ENCODE measurements around the gene SOX13. TPM values are rescaled to one million over a fixed set of nuclear protein-coding genes. Genes with fewer than 3 reads are reported as not detected.
A peak's percentile ranks its signal among the peaks of the same experiment; 100 is the strongest.

The SOX13 gene
- polyA plus RNA-seq, 1 donor (not counting 4 experiments of a cell fraction or from before 2014, with no cell fraction given): 4.9 TPM

DNA sequence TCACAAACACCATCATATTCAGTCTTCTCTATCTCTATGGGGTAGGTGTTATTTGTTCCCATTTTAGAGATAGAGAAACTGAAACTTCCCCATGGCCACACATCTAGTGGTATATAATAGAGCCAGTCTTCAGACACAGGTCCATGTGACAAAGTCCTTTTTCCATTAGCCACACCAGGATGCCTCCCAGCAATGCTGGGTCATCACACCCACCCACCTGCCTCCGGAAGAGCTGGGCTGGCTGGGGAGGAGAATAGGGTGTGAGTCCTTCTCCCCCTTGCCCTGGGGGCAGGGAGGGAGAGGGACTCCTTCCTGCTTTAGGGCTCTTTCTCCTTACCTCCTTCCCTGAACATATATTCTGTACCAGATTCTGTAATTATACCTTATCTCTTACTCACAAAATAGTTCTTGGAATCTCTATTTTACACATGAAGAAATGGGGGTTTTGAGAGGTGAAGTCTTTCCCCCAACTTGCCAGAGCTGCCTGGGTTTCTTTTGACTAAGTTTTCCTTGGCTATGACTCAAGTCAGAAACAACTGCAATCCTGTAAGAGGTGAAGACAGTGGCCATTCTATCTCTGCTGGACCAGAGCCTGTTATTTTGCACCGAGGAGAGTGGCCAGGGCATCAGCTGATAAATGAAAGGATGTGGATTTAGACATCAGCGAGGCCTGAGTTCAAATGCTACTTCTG lies 30.0 kb downstream of the SOX13 start:
- Histone ChIP-seq H3K9me1 (ENCODE audit: control insufficient read depth, extremely low read depth, insufficient read depth, low read length) (no peaks in the 10 kb centered on the region), H3K9ac (ENCODE audit: control insufficient read depth, extremely low read depth, insufficient read depth, low read length) (no peak overlapping the region), H3K79me2 (ENCODE audit: control insufficient read depth, insufficient read depth, low read length) (peaks cover 9% of the 10 kb centered on the region), H3K4me1 (ENCODE audit: control insufficient read depth, extremely low read depth, insufficient read depth, low read length) (peaks cover 27% of the 10 kb centered on the region), H3K9me3 (ENCODE audit: control insufficient read depth, low read depth, low read length) (no peaks in the 10 kb centered on the region), H3K4me3 (ENCODE audit: control insufficient read depth in 2 of 3, extremely low read depth in 1 of 3, insufficient read depth in 2 of 3, low read depth in 1 of 3, low read length in 3 of 3) (no peak overlapping the region), H3K36me3 (ENCODE audit: control insufficient read depth in 2 of 2, extremely low read depth in 1 of 2, insufficient read depth in 2 of 2, low read length in 2 of 2) (no peaks in the 10 kb centered on the region), H3K4me2 (ENCODE audit: control insufficient read depth, extremely low read depth, insufficient read depth, low read depth, low read length) (peak overlapping the region; percentile 61), H3K27ac (ENCODE audit: control insufficient read depth, insufficient read depth, low read length) (no peak overlapping the region), H3K27me3 (ENCODE audit: control insufficient read depth, extremely low read depth, insufficient read depth, low read length) (no peaks in the 10 kb centered on the region), H2AFZ (ENCODE audit: control insufficient read depth, low read length) (no peak overlapping the region), H4K20me1 (ENCODE audit: control insufficient read depth, extremely low read depth, insufficient read depth, low read length) (no peaks in the 10 kb centered on the region)
- dilution Hi-C loops (cut with MboI; ENCODE audit: extremely low pct_ligation_motif_present, low sequenced_read_pairs): no loop called here
- DNase-seq (ENCODE audit: low read depth, low spot score) (peak; percentile 36), FAIRE-seq (peak; percentile 51)
- no peak for TF ChIP-seq EZH2 (IDR thresholded peaks at IDR 0.05; ENCODE audit: low read length)
- TF ChIP-seq, protein P1, sequence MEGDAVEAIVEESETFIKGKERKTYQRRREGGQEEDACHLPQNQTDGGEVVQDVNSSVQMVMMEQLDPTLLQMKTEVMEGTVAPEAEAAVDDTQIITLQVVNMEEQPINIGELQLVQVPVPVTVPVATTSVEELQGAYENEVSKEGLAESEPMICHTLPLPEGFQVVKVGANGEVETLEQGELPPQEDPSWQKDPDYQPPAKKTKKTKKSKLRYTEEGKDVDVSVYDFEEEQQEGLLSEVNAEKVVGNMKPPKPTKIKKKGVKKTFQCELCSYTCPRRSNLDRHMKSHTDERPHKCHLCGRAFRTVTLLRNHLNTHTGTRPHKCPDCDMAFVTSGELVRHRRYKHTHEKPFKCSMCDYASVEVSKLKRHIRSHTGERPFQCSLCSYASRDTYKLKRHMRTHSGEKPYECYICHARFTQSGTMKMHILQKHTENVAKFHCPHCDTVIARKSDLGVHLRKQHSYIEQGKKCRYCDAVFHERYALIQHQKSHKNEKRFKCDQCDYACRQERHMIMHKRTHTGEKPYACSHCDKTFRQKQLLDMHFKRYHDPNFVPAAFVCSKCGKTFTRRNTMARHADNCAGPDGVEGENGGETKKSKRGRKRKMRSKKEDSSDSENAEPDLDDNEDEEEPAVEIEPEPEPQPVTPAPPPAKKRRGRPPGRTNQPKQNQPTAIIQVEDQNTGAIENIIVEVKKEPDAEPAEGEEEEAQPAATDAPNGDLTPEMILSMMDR (optimal IDR thresholded peaks at IDR 0.05 in 1 of 3, IDR thresholded peaks at IDR 0.05 in 1 of 3, conservative IDR thresholded peaks at IDR 0.05 in 1 of 3; ENCODE audit: extremely low read depth in 1 of 3, insufficient read depth in 2 of 3, low read length in 3 of 3): no peak

DNA sequence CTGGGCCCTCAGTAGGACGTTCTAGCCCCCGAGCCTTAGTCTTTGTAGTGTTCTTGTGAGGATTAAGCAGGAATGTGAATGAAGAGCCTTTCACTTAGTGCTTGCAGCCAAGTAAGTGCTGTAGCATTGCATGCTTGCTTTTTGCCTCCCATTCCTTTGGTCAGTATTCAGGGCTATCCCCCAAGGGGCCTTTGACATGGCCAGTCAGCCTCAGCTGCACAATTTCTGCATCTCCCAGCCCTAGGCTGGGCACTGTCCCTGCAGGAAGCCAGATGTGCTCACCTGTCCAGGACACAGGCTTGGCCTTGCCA lies 30.5 kb downstream of the SOX13 start:
- FAIRE-seq: no peak
- H3K4me1 ChIP-seq (ENCODE audit: control insufficient read depth, extremely low read depth, insufficient read depth, low read length): peaks cover 27% of the 10 kb centered on the region
- TF ChIP-seq, protein P1 (optimal IDR thresholded peaks at IDR 0.05 in 1 of 3, IDR thresholded peaks at IDR 0.05 in 1 of 3, conservative IDR thresholded peaks at IDR 0.05 in 1 of 3; ENCODE audit: extremely low read depth in 1 of 3, insufficient read depth in 2 of 3, low read length in 3 of 3): no peak
- TF ChIP-seq EZH2 (IDR thresholded peaks at IDR 0.05; ENCODE audit: low read length): no peak
- no peaks in the 10 kb centered on the region for H3K36me3 ChIP-seq (ENCODE audit: control insufficient read depth in 2 of 2, extremely low read depth in 1 of 2, insufficient read depth in 2 of 2, low read length in 2 of 2)
- no peaks in the 10 kb centered on the region for H3K9me3 ChIP-seq (ENCODE audit: control insufficient read depth, low read depth, low read length)
- H4K20me1 ChIP-seq (ENCODE audit: control insufficient read depth, extremely low read depth, insufficient read depth, low read length): no peaks in the 10 kb centered on the region
- H3K27ac ChIP-seq (ENCODE audit: control insufficient read depth, insufficient read depth, low read length): no peak overlapping the region
- dilution Hi-C loops (cut with MboI; ENCODE audit: extremely low pct_ligation_motif_present, low sequenced_read_pairs): no loop called here
- H3K9ac ChIP-seq (ENCODE audit: control insufficient read depth, extremely low read depth, insufficient read depth, low read length): no peak overlapping the region
- DNase-seq (ENCODE audit: low read depth, low spot score): no peak
- no peaks in the 10 kb centered on the region for H3K27me3 ChIP-seq (ENCODE audit: control insufficient read depth, extremely low read depth, insufficient read depth, low read length)
- H2AFZ ChIP-seq (ENCODE audit: control insufficient read depth, low read length): no peak overlapping the region
- no peaks in the 10 kb centered on the region for H3K9me1 ChIP-seq (ENCODE audit: control insufficient read depth, extremely low read depth, insufficient read depth, low read length)
- no peak overlapping the region for H3K4me3 ChIP-seq (ENCODE audit: control insufficient read depth in 2 of 3, extremely low read depth in 1 of 3, insufficient read depth in 2 of 3, low read depth in 1 of 3, low read length in 3 of 3)
- peak overlapping the region; percentile 61 for H3K4me2 ChIP-seq (ENCODE audit: control insufficient read depth, extremely low read depth, insufficient read depth, low read depth, low read length)
- H3K79me2 ChIP-seq (ENCODE audit: control insufficient read depth, insufficient read depth, low read length): peaks cover 9% of the 10 kb centered on the region
